Adipose tissue (tissue), 3 donors: ENCODE data around the gene AK9. TPM values are rescaled to one million over a fixed set of nuclear protein-coding genes. Genes with fewer than 3 reads are reported as not detected.
"Not testable (repeated sequence)": the region's sequence is repeated elsewhere in the genome, so short reads cannot be mapped to it uniquely, and the experiment has no call there.

ENCODE experiments used
- H3K27ac ChIP-seq: one replicate; pipeline ENCODE4 v1.5.1; 2013; ENCODE audit warnings: low read depth, low read length
- WGBS, 3 donors: extraction: QIAGEN DNeasy Blood & Tissue Kit; methylation state at CpG; one replicate each; pipeline ENCODE4 v1.1.7; 2013; 5-methylcytosine and 5-hydroxymethylcytosine counted together
- polyA plus RNA-seq, 3 donors: library from polyadenylated mRNA; stranded (reverse); fragments of 200-250 nt; gene quantifications; one replicate each; pipeline ENCODE4 v1.2.3, GENCODE V29; 2013
- donor health status: healthy with polysubstance abuse.
- donor health status: Bipolar disorder and iron deficiency.
- donor health status: healthy.

Gene AK9
- polyA plus RNA-seq, result 1 to 10 TPM; 2.3 to 3.7 (median 2.8) TPM

- WGBS, 3 donors, result 0 to 1% (median 1%) methylated on average over 46 to 47 of the region's 47 CpGs
These were observed at the start of gene AK9, which contains the start of gene FIG4 for GRCh38 chr6:109690737-109691621. TSS of gene AK9 (minus strand) at chr6:109691202. CDS start at chr6:109675745, 15,457 bp downstream. TSS of gene FIG4 (plus strand) at chr6:109691296. CDS start at chr6:109691436, 140 bp downstream.

GRCh38 chr6:109740787-109741186, 49.8 kb upstream of the AK9 start:
- H3K27ac ChIP-seq, result no peak overlapping the region
- WGBS, 3 donors, result 52 to 81% (median 74%) methylated on average over 7 of the region's 7 CpGs

More at GRCh38 chr6:109690737-109691621, at the start of gene AK9, which contains the start of gene FIG4:
- peak within 1 kb of the TSS; percentile 73 for H3K27ac ChIP-seq

GRCh38 chr6:109739686-109740085, 48.7 kb upstream of the AK9 start:
- 51 to 94% (median 92%) methylated on average over 3 of the region's 3 CpGs for WGBS, 3 donors
- no peak overlapping the region for H3K27ac ChIP-seq

DNA sequence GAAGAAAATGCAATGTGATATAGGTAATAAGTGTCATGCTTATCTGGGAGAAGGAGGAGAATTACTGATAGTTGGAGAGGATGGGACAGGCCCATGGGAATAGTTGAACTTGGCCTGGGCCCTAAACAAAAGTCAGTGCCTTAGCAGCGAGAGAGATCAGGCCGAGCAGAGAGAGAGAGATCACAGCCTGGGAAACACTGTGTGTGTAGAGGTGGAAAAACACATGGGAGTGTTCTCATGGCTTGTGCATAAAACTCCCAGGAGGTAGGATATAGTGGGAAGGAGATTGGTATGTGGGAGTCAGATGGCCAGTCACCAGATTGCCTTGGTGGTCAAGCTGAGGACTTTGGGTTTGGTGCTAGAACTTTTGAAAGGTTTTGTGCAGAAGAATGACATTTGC, 47.7 kb upstream of the AK9 start:
- H3K27ac ChIP-seq, result no peak overlapping the region
- 36 to 80% (median 69%) methylated on average over 2 of the region's 2 CpGs for WGBS, 3 donors

GRCh38 chr6:109738255-109738654, 47.3 kb upstream of the AK9 start:
- WGBS, 3 donors, result 87 to 94% (median 89%) methylated on average over 1 of the region's 1 CpG
- H3K27ac ChIP-seq, result no peak overlapping the region

DNA sequence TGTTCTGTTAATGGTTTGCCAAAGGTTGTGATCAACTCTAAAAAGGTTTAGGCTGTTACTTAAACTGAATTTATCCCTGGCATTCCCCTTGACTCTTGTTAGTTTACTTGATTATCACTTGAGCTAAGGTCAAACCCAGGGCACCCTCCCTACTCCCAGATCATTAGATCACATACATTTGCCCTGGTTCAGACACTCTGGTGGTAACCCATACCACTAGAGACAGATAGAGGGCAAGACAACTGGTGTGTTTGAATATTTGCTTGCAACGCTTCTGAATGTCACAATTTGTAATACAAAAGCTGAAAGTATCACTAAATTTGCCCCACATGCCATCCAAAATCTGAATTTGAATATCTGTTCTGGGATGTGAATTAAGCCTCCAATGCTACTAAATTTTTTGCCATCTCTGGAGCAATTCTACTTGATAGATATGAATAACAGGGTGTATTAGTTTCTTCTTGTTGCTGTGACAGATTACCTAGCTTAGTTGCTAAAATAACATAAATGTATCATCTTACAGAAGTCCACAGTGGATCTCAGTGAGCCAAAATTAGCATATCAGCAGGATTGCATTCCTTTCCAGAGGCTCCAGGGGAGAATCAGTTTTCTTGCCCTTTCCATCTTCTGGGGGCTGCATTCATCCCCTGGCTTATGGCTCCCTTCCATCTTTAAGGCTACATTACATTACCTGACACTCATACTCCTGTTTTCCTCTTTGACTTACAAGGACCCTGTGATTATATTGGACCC, 45.4 kb upstream of the AK9 start:
- H3K27ac ChIP-seq, result no peak overlapping the region
- WGBS, 3 donors, result 90 to 93% (median 92%) methylated on average over 1 of the region's 1 CpG

GRCh38 chr6:109725250-109725649, 34.2 kb upstream of the AK9 start:
- WGBS, 3 donors, result 95 to 100% (median 96%) methylated on average over 3 of the region's 3 CpGs

GRCh38 chr6:109722564-109723254, 31.7 kb upstream of the AK9 start:
- WGBS, 3 donors, result 79 to 90% (median 85%) methylated on average over 3 of the region's 3 CpGs
- H3K27ac ChIP-seq, result no peak overlapping the region

More at GRCh38 chr6:109725250-109725649, 34.2 kb upstream of the AK9 start:
- H3K27ac ChIP-seq, result not testable (repeated sequence)

GRCh38 chr6:109722011-109722410, 31.0 kb upstream of the AK9 start:
- no peak overlapping the region for H3K27ac ChIP-seq

GRCh38 chr6:109720311-109720710, 29.3 kb upstream of the AK9 start:
- WGBS, 3 donors, result 80 to 86% (median 81%) methylated on average over 3 of the region's 3 CpGs
- no peak overlapping the region for H3K27ac ChIP-seq

More at GRCh38 chr6:109722011-109722410, 31.0 kb upstream of the AK9 start:
- WGBS, 3 donors, result 67 to 87% (median 75%) methylated on average over 3 of the region's 3 CpGs

DNA sequence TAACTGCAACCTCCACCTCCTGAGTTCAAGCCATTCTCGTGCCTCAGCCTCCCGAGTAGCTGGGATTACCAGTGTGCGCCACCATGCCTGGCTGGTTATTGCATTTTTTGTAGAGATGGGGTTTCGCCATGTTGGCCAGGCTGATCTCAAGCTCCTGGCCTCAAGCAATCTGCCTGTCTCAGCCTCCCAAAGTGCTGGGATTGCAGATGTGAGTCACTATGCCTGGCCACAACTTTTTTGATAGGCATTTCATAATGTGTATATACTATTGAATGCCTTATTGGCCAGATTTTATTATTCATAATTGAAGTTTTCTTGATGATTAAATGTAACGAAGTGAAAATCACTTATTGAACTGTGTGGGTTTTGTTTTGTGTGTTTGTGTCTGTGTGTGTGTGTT, 28.0 kb upstream of the AK9 start:
- 95 to 98% (median 97%) methylated on average over 5 of the region's 5 CpGs for WGBS, 3 donors
- no peak overlapping the region for H3K27ac ChIP-seq

- no peak overlapping the region for H3K27ac ChIP-seq
- WGBS, 3 donors, result 68 to 91% (median 73%) methylated on average over 2 of the region's 2 CpGs
These were observed 27.0 kb upstream of the AK9 start for GRCh38 chr6:109717971-109718370.

- WGBS, 3 donors, result 94 to 95% (median 94%) methylated on average over 2 of the region's 2 CpGs
- no peak overlapping the region for H3K27ac ChIP-seq
These were observed 24.6 kb upstream of the AK9 start for GRCh38 chr6:109715616-109716015.

GRCh38 chr6:109714611-109715010, 23.6 kb upstream of the AK9 start:
- WGBS, 3 donors, result 88 to 97% (median 95%) methylated on average over 1 of the region's 1 CpG
- H3K27ac ChIP-seq, result no peak overlapping the region

GRCh38 chr6:109714166-109714565, 23.2 kb upstream of the AK9 start:
- WGBS, 3 donors, result 71 to 93% (median 92%) methylated on average over 3 of the region's 3 CpGs
- H3K27ac ChIP-seq, result no peak overlapping the region

DNA sequence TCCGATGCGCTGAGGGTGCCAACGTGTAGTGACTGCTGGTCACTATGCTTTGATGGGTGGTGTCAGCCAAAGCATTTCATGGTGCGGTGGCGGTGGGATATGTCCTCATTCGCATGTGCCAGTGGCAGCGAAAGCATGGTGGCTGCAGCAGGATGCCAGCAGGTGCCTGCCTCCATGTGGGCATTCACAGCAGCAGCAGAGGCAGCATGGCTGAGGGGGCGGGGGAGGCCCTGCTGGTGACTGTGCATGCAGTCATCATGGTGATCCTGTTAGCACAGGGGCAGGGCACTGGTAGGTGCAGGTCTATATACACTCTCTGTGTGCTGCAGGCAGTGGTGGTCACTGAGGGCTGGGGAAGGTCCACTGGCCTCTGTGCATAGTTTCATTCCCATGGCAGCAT, 22.1 kb upstream of the AK9 start:
- 91 to 100% (median 98%) methylated on average over 8 of the region's 8 CpGs for WGBS, 3 donors
- H3K27ac ChIP-seq, result no peak overlapping the region

DNA sequence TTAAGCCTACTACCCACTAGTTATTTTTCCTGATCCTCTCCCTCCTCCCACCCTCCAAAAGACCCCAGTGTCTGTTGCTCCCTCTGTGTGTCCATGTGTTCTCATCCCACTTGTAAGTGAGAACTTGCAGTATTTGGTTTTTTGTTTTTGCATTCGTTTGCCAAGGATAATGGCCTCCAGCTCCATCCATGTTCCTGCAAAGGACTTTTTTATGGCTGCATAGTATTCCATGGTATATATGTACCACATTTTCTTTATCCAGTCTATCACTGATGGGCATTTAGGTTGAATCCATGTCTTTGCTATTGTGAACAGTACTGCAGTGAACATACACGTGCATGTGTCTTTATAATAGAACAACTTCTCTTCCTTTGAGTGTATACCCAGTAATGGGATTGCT, 17.1 kb upstream of the AK9 start:
- H3K27ac ChIP-seq, result not testable (repeated sequence)
- 94 to 97% (median 96%) methylated on average over 2 of the region's 2 CpGs for WGBS, 3 donors

DNA sequence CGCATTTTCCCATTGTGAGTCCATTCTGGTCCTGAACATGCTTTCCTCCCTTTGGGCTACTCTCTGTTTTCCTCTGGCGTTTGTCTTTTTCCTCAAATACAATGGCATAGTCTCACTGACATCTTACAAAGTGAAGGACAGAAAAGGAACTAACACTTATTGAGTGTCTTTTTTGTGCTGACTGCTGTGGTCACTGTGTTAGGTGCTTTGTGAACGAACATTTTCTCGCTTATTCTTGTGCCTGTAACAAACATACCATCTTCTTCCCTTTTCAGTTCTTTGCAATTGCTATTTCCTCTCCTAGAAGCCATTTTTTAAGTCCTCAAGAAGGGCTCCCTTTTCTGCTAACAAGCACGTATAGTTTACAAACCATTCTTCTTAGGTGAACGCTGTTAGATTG, 15.5 kb upstream of the AK9 start:
- WGBS, 3 donors, result 61 to 86% (median 63%) methylated on average over 6 of the region's 6 CpGs
- H3K27ac ChIP-seq, result no peak overlapping the region

DNA sequence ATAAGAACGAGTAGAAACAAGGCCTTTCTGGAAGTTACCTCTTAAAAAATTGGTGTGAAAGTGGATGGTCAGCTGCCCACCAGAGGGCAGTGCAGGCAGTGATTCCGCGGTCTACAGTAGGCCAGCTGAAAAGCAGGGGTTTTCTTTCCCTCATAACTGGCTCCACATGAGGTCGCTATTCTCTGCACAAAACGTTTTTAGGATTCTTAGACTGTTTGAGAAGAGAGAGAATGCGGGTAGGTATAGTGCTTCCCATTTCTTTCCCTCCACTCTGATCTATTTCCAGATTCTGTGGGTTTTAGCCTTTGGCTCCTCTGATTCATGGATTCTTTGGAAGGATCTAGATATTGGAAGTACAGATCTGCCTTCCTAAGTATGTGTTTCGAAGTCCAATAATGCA, 14.3 kb upstream of the AK9 start:
- WGBS, 3 donors, result 14 to 16% (median 15%) methylated on average over 7 of the region's 7 CpGs
- H3K27ac ChIP-seq, result no peak overlapping the region
